HG03064 (cell line): Measurements from ENCODE around the gene CFLAR.
A peak's percentile ranks its signal among the peaks of the same experiment; 100 is the strongest.
"Not testable (repeated sequence)": the region's sequence is repeated elsewhere in the genome, so short reads cannot be mapped to it uniquely, and the experiment has no call there.

Experiments used
- ATAC-seq: cut with Tn5 transposase; IDR thresholded peaks from one replicate; pipeline ENCODE4 v1.9.1; 2021; ENCODE audit warnings: low read depth; ENCODE audit not compliant: unreplicated experiment

CFLAR gene

GRCh38 chr2:201116115-201116958 lies at the start of gene CFLAR:
Gene CFLAR, plus strand, starts transcription at chr2:201116164. Its CDS starts 13,702 bp downstream, at chr2:201129866.
- peak; percentile 34 for ATAC-seq

GRCh38 chr2:201070948-201071478 lies 45.0 kb upstream of the CFLAR start:
- ATAC-seq, result peak; percentile 16

DNA sequence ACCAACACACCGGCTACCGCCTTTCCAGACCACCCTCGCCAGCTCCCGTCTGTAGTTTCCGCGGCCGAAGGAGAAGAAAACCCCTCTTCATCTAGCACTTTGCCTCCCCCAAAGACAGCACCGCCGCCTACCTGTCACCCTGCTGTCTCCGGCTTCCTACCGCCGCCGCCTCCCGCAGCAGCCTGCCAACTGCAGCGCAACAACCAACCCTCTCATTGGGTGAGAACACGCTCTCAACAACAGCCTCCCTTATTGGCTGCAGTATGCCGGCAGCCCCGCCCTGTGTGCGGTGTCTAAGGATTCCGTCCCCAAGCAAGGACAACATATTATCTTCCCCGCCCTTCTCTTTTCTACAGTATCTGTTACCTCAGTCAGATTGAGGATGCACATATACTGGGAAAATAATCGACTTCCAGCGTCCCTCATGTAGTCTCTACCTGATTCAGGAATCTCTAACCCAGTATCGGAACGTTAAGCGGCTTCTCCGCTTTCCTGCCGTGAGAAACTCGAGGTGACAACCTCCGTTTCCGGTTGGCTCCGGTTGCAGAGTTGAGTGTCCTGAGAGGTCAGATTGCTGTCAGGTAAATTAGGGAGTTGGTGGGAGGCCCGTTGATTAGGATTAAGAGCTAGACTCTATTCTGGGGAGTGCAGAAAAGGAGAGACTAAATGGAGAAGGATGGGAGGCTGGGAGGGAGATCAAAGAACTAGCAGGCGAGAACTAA lies 44.3 kb upstream of the CFLAR start, which contains the start of the genes HYCC2 and NDUFB3:
Gene HYCC2, minus strand, starts transcription at position 193 of the 722 bp plus-strand sequence. CDS start 47,662 bp downstream, outside the sequence.
Gene NDUFB3, plus strand, starts transcription at position 523 of the 722 bp plus-strand sequence. CDS start 6,882 bp downstream, outside the sequence.
- ATAC-seq, result peak; percentile 98

DNA sequence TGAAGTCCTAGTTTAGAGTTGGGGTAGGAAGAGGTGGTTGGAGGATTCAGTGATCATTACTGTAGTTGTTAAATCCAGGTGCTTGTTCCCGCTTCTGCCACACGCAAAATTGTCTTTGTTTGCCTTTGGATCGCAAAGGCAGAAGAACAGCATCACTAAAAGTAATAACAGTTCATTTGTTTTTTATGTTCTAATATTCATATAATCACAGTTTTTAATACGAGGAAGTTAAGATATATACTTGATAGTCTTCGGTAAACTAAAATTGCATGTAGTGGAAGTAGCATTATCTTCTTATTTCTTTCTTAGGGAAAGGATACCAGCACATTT lies 43.8 kb upstream of the CFLAR start:
- ATAC-seq, result no peak

DNA sequence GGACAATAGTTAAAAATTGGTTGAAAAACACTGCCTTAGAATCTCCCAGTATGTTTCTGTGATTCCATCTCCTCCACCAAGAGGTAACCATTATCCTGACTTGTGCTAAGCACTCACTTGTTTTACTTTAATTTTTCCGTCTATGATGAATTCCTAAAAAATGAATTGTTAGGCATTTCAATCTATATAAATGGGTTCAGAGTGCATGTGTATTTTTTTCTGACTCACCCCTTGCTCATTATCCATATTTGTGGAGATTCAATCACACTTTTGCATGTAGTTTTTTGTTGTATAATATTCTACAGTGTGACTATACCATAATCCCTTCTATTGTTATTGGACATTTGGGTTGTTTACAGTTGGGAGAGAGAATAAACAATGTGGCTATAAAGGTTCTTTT lies 42.9 kb upstream of the CFLAR start:
- ATAC-seq, result no peak

DNA sequence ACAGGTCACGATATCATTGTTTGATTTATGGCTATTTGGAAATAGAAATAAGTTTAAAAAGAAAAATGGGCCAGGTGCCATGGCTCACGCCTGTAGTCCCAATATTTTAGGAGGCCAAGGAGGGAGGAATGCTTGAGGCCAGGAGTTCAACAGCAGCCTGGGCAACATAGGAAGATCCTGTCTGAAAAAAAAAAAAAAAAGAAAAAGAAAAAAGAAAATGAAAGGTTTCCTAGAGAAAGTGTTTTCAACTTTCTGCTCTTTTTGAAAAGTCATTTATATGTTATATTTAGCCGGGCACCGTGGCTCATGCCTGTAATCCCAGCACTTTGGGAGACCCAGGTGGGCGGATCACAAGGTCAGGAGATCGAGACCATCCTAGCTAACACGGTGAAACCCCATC lies 41.0 kb upstream of the CFLAR start:
- ATAC-seq, result no peak

- ATAC-seq, result no peak
These were observed 31.1 kb upstream of the CFLAR start for GRCh38 chr2:201084863-201085262.

- ATAC-seq, result no peak
These were observed 25.4 kb upstream of the CFLAR start for GRCh38 chr2:201090574-201090973.

DNA sequence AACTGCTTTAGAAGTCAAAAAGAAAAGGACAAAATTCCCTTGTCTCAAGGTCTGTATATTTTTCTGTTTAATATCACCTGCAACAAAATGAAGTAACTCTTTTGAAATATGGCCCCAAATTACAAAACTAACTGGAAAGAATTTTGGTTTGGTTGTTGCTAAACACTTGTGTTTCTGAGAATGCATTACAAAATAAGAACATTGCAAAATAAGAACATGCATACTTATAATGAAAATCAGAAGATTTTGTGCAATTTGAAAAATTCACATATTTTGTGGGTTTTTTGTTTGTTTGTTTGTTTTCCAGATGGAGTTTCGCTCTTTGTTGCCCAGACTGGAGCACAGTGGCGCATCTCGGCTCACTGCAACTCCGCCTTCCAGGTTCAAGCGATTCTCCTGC lies 22.4 kb upstream of the CFLAR start:
- no peak for ATAC-seq

GRCh38 chr2:201100497-201100896 lies 15.5 kb upstream of the CFLAR start:
- no peak for ATAC-seq

DNA sequence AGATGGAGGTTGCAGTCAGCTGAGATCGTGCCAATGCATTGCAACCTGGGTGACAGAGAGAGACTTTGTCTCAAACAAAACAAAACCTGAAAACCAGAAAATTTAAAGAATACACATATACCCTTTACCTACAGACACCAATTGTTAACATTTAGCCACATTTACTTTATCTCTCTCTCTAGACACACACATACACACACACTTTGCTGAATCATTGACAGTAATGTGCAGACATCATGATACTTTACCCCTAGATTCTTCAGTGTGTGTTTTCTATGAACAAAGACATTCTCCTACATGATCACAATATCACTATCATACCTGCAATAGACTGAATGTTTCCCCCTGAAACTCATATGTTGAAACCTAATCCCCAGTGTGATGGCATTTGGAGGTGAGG lies 10.2 kb upstream of the CFLAR start:
- no peak for ATAC-seq

GRCh38 chr2:201107624-201108023 lies 8.3 kb upstream of the CFLAR start:
- ATAC-seq, result no peak

GRCh38 chr2:201108341-201108740 lies 7.6 kb upstream of the CFLAR start:
- no peak for ATAC-seq

- no peak for ATAC-seq
These were observed 6.8 kb upstream of the CFLAR start for GRCh38 chr2:201109186-201109585.

- ATAC-seq, result no peak
These were observed 5.3 kb upstream of the CFLAR start for GRCh38 chr2:201110615-201111014.

GRCh38 chr2:201111096-201111495 lies 4.9 kb upstream of the CFLAR start:
- no peak for ATAC-seq

DNA sequence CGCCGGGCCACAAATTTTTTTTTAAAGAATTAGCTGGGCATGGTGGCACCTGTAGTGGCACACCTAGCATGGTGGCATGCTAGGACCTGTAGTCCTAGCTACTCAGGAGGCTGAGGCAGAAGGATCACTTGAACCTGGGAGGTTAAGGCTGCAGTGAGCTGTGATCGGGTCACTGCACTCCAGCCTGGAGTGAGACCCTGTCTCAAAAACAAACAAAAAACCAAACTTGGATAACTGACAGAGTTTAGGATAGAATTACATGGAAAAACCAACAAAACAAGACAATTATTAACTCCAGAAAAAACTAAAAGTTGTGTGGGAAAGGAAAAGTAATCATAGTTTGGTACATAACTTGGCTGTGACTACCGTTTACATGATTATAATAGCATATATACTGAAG lies 1.6 kb upstream of the CFLAR start:
- ATAC-seq, result no peak

- ATAC-seq, result no peak
These were observed 1.1 kb upstream of the CFLAR start for GRCh38 chr2:201114846-201115245.

DNA sequence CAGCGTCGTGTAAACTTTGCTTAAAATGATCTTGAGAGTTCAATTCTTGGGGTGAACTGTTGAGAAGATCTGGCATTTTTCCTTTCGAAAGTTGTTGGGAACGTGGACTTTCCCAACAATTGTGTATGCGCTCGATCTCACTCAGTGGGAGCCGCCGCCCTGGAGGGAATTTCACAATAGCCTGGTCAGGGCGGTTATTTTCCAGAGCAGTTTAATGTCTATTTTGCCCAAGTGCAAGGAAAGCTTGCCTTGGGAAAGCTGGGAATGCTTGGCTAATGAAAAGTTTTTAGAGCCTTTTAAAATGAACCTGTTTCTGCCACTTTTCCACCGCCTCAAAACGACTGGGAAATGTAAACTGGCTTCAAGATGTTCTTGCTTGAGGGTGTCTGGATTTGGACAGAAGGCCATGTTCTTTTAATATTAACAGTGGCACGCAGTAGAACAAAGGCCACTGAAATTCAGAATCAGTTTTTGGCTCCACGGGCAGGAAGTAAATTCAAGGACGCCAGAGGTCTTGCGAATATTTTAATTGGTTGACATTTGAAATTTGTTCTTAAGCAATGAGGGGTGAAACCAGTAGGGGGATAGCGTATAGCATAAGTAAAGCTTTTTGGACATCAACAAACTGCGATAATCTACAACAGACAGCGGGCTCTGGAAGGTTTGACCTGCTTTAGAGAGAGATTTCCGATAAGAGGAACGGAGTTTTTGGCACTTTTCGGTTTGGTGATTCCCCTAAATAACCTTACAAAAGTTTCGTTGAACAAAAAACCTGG lies 1.2 kb downstream of the CFLAR start:
- peak; percentile 22 for ATAC-seq

- not testable (repeated sequence) for ATAC-seq
These were observed 1.8 kb downstream of the CFLAR start for GRCh38 chr2:201117735-201118094.
